OCI-LY1 (cell line): ENCODE results near the gene L3MBTL4.

Source experiments
- H2AFZ ChIP-seq: fragments of 200-600 bp; sonication (generic), shearing (Covaris generic); 2 replicates; pipeline ENCODE4 v1.6.0; 2014; ENCODE audit warnings: antibody characterized with exemption, mild to moderate bottlenecking, low read length
- H3F3A ChIP-seq: fragments of 200-600 bp; sonication (generic), shearing (Covaris generic); 2 replicates; pipeline ENCODE4 v1.6.0; 2014; ENCODE audit warnings: mild to moderate bottlenecking, antibody characterized with exemption, low read length, moderate library complexity; ENCODE audit not compliant: insufficient read depth
- H3K27ac ChIP-seq: fragments of 200-600 bp; sonication (generic); 2 replicates; pipeline ENCODE4 v1.5.1; 2014; ENCODE audit warnings: low read length, mixed run types, mild to moderate bottlenecking, low read depth; ENCODE audit not compliant: poor library complexity, severe bottlenecking
- H3K27me3 ChIP-seq: fragments of 200-600 bp; sonication (generic); 2 replicates; pipeline ENCODE4 v1.6.0; 2014; ENCODE audit warnings: antibody characterized with exemption, mild to moderate bottlenecking, low read length, moderate library complexity; ENCODE audit not compliant: insufficient read depth
- H3K36me3 ChIP-seq: fragments of 200-600 bp; sonication (generic); 2 replicates; pipeline ENCODE4 v1.6.1; 2014; ENCODE audit warnings: mild to moderate bottlenecking, antibody characterized with exemption, low read length, moderate library complexity, mixed read lengths; ENCODE audit not compliant: insufficient read depth
- H3K4me1 ChIP-seq: fragments of 200-600 bp; sonication (generic); 2 replicates; pipeline ENCODE4 v1.5.1; 2014; ENCODE audit warnings: mild to moderate bottlenecking, low read length, moderate library complexity; ENCODE audit not compliant: insufficient read depth, severe bottlenecking
- H3K4me2 ChIP-seq: fragments of 200-600 bp; sonication (generic), shearing (Covaris generic); 2 replicates; pipeline ENCODE4 v1.6.1; 2014; ENCODE audit warnings: low read length
- H3K4me3 ChIP-seq: fragments of 200-600 bp; sonication (generic); 2 replicates; pipeline ENCODE4 v1.5.1; 2014; ENCODE audit warnings: low read length, low read depth, mild to moderate bottlenecking, mixed read lengths; ENCODE audit not compliant: poor library complexity, severe bottlenecking
- H3K79me2 ChIP-seq: fragments of 200-600 bp; shearing (Covaris generic); 2 replicates; pipeline ENCODE4 v1.6.1; 2016; ENCODE audit warnings: mixed run types, low read length, mixed read lengths; ENCODE audit not compliant: insufficient read depth
- H3K9ac ChIP-seq: fragments of 200-600 bp; sonication (generic), shearing (Covaris generic); 2 replicates; pipeline ENCODE4 v1.6.1; 2014; ENCODE audit warnings: mild to moderate bottlenecking, low read length, mixed read lengths
- H3K9me2 ChIP-seq: fragments of 200-600 bp; sonication (generic), shearing (Covaris generic); 2 replicates; pipeline ENCODE4 v1.6.1; 2014; ENCODE audit warnings: low read depth, mild to moderate bottlenecking, low read length, mixed read lengths
- H3K9me3 ChIP-seq: fragments of 200-600 bp; shearing (Covaris generic); 2 replicates; pipeline ENCODE4 v1.6.1; 2014; ENCODE audit warnings: low read length, mixed read lengths
- H4K20me1 ChIP-seq: fragments of 200-600 bp; sonication (generic), shearing (Covaris generic); 2 replicates; pipeline ENCODE4 v1.6.0; 2016; ENCODE audit warnings: mild to moderate bottlenecking, low read length; ENCODE audit not compliant: insufficient read depth
- CTCF ChIP-seq: fragments of 200-600 bp; sonication (generic), shearing (Covaris generic); IDR thresholded peaks from 2 replicates; pipeline ENCODE4 v1.5.1; 2017; ENCODE audit warnings: mild to moderate bottlenecking, antibody characterized with exemption, low read length, moderate library complexity, mixed read lengths
- EZH2 ChIP-seq: fragments of 200-600 bp; sonication (generic), shearing (Covaris generic); IDR thresholded peaks from 2 replicates; pipeline ENCODE4 v1.8.0; 2017; ENCODE audit warnings: borderline replicate concordance, mixed run types, mild to moderate bottlenecking, antibody characterized with exemption, low read length, moderate library complexity, mixed read lengths

The L3MBTL4 gene

GRCh38 chr18:6327895-6328620, 86.7 kb downstream of the L3MBTL4 start:
- H3K27me3 ChIP-seq, result no peaks in the 10 kb centered on the region; the same call in 1 of the 2 replicates
- H2AFZ ChIP-seq, result no peak overlapping the region
- H3K27ac ChIP-seq, result no peak overlapping the region
- H3K9ac ChIP-seq, result no peak overlapping the region
- H3K4me3 ChIP-seq, result no peak overlapping the region
- no peaks in the 10 kb centered on the region for H3F3A ChIP-seq
- H3K36me3 ChIP-seq, result no peaks in the 10 kb centered on the region
- peaks cover 21% of the 10 kb centered on the region for H3K4me1 ChIP-seq
- H3K9me2 ChIP-seq, result no peaks in the 10 kb centered on the region
- H3K79me2 ChIP-seq, result no peaks in the 10 kb centered on the region
- no peaks in the 10 kb centered on the region for H4K20me1 ChIP-seq
- no peak for TF ChIP-seq CTCF
- TF ChIP-seq EZH2, result no peak
- H3K9me3 ChIP-seq, result no peaks in the 10 kb centered on the region
- no peak overlapping the region for H3K4me2 ChIP-seq

- no peak for TF ChIP-seq EZH2
- TF ChIP-seq CTCF, result no peak
- no peaks in the 10 kb centered on the region for H3K36me3 ChIP-seq
- H3F3A ChIP-seq, result no peaks in the 10 kb centered on the region
- no peaks in the 10 kb centered on the region; the same call in 1 of the 2 replicates for H3K27me3 ChIP-seq
- no peak overlapping the region for H3K4me3 ChIP-seq
- no peak overlapping the region for H3K27ac ChIP-seq
- H3K4me1 ChIP-seq, result peaks cover 18% of the 10 kb centered on the region
- no peak overlapping the region for H2AFZ ChIP-seq
- no peaks in the 10 kb centered on the region for H3K79me2 ChIP-seq
- no peaks in the 10 kb centered on the region for H4K20me1 ChIP-seq
- no peaks in the 10 kb centered on the region for H3K9me3 ChIP-seq
- H3K9me2 ChIP-seq, result no peaks in the 10 kb centered on the region
- no peak overlapping the region for H3K9ac ChIP-seq
- H3K4me2 ChIP-seq, result no peak overlapping the region
These were observed 87.2 kb downstream of the L3MBTL4 start for GRCh38 chr18:6327485-6327884.

GRCh38 chr18:6326566-6326965, 88.1 kb downstream of the L3MBTL4 start:
- no peaks in the 10 kb centered on the region for H3F3A ChIP-seq

More at GRCh38 chr18:6326566-6326965, 88.1 kb downstream of the L3MBTL4 start:
- H3K4me2 ChIP-seq, result no peak overlapping the region
- H3K36me3 ChIP-seq, result no peaks in the 10 kb centered on the region
- no peaks in the 10 kb centered on the region; the same call in 1 of the 2 replicates for H3K27me3 ChIP-seq
- no peak overlapping the region for H3K4me3 ChIP-seq
- H3K79me2 ChIP-seq, result no peaks in the 10 kb centered on the region
- H3K4me1 ChIP-seq, result peaks cover 11% of the 10 kb centered on the region
- H3K9me2 ChIP-seq, result no peaks in the 10 kb centered on the region
- H3K9me3 ChIP-seq, result no peaks in the 10 kb centered on the region
- H2AFZ ChIP-seq, result no peak overlapping the region
- H4K20me1 ChIP-seq, result no peaks in the 10 kb centered on the region
- no peak overlapping the region for H3K9ac ChIP-seq
- no peak overlapping the region for H3K27ac ChIP-seq
- TF ChIP-seq CTCF, result no peak
- TF ChIP-seq EZH2, result no peak
